B cell (primary cell): Measurements from ENCODE around the gene SAMD4A. TPM values are rescaled to one million over a fixed set of nuclear protein-coding genes. Genes with fewer than 3 reads are reported as not detected.

ENCODE experiments used
- ATAC-seq: fragments of 200-7000 bp; cut with Tn5 transposase; one replicate; pipeline ENCODE4 v1.10.0; 2021; ENCODE audit warnings: low read depth, mild to moderate bottlenecking, moderate number of reproducible peaks, moderate library complexity
- CTCF ChIA-PET: fragments of 350-600 bp; sonication (Branson Sonifier 250); formaldehyde crosslinking; loops from one replicate; lab custom pipeline; 2021; ENCODE audit warnings: antibody characterized with exemption, inconsistent platforms; lab: Charles Lee
- POLR2A ChIA-PET: fragments of 350-600 bp; sonication (Branson Sonifier 250); formaldehyde crosslinking; loops from one replicate; lab custom pipeline; 2021; ENCODE audit warnings: antibody characterized with exemption; lab: Charles Lee
- DNase-seq: peaks from one replicate; pipeline ENCODE4 v3.0.0; 2013
- H2AFZ ChIP-seq: 2 replicates; pipeline ENCODE4 v1.6.1; 2012; ENCODE audit warnings: mild to moderate bottlenecking, low read depth, low read length; ENCODE audit not compliant: insufficient read depth, poor library complexity, severe bottlenecking
- H3K27ac ChIP-seq, 2 donors: 1 replicate in 1 of 2; 2 replicates in 1 of 2; pipeline ENCODE4 v1.5.1; 2012 to 2013; ENCODE audit warnings: low read length in 2 of 2, mild to moderate bottlenecking in 2 of 2, moderate library complexity in 1 of 2
- H3K27me3 ChIP-seq, 4 experiments: fragments of 200-600 bp in 1 of 4; sonication (generic) in 1 of 4; replicated peaks in 1 of 4; 1 replicate in 2 of 4; 2 replicates in 2 of 4; pipeline versions ENCODE4 v1.6.1 to v1.7.0; 2013 to 2016; ENCODE audit warnings: low read length in 3 of 4, mild to moderate bottlenecking in 2 of 4, mixed read lengths in 1 of 4, moderate library complexity in 1 of 4; ENCODE audit not compliant: insufficient read depth in 4 of 4, control insufficient read depth in 3 of 4; ENCODE audit errors: control extremely low read depth in 1 of 4
- H3K36me3 ChIP-seq, 2 experiments: replicated peaks in 1 of 2; 1 replicate in 1 of 2; 2 replicates in 1 of 2; pipeline versions ENCODE4 v1.6.1 to v1.7.1; 2013; ENCODE audit warnings: low read length in 1 of 2; ENCODE audit not compliant: insufficient read depth in 2 of 2, control insufficient read depth in 1 of 2; ENCODE audit errors: control extremely low read depth in 1 of 2, extremely low read depth in 1 of 2
- H3K4me1 ChIP-seq, 2 donors: fragments of 200-600 bp in 1 of 2; sonication (generic) in 1 of 2; 1 replicate in 1 of 2; 2 replicates in 1 of 2; pipeline versions ENCODE4 v1.5.1 to v1.6.1; 2013 to 2017; ENCODE audit warnings: low read length in 2 of 2; ENCODE audit not compliant: control insufficient read depth in 2 of 2, insufficient read depth in 2 of 2
- H3K4me2 ChIP-seq: replicated peaks from 2 replicates; pipeline ENCODE3; 2012; ENCODE audit warnings: mild to moderate bottlenecking, low read depth, low read length; ENCODE audit not compliant: poor library complexity, severe bottlenecking
- H3K4me3 ChIP-seq, 5 experiments: fragments of 200-600 bp in 1 of 5; sonication (generic) in 1 of 5; 1 replicate in 3 of 5; 2 replicates in 2 of 5; pipeline versions ENCODE4 v1.5.1 to v1.7.0; 2011 to 2016; ENCODE audit warnings: low read length in 4 of 5, mild to moderate bottlenecking in 4 of 5, low read depth in 2 of 5, control low read depth in 1 of 5, moderate library complexity in 1 of 5; ENCODE audit not compliant: insufficient read depth in 1 of 5; ENCODE audit errors: control extremely low read depth in 1 of 5, extremely low read depth in 1 of 5
- H3K79me2 ChIP-seq: fragments of 200-600 bp; sonication (generic); one replicate; pipeline ENCODE4 v1.6.0; 2016; ENCODE audit warnings: low read length; ENCODE audit not compliant: control insufficient read depth, insufficient read depth
- H3K9ac ChIP-seq: fragments of 200-600 bp; sonication (generic); 2 replicates; pipeline ENCODE4 v1.6.1; 2017; ENCODE audit warnings: mild to moderate bottlenecking, low read length, moderate library complexity
- H3K9me3 ChIP-seq, 3 donors: one replicate each; pipeline versions ENCODE4 v1.6.1 to v1.7.1; 2013; ENCODE audit warnings: low read length in 2 of 3; ENCODE audit not compliant: control insufficient read depth in 2 of 3, insufficient read depth in 1 of 3; ENCODE audit errors: control extremely low read depth in 1 of 3
- H4K20me1 ChIP-seq: 2 replicates; pipeline ENCODE4 v1.6.0; 2012; ENCODE audit warnings: mild to moderate bottlenecking, low read length; ENCODE audit not compliant: insufficient read depth, control insufficient read depth, poor library complexity, severe bottlenecking
- H3K27ac Mint-ChIP-seq: one replicate; pipeline ENCODE4 v1.8.0; 2021; ENCODE audit warnings: mixed read lengths
- H3K27me3 Mint-ChIP-seq: one replicate; pipeline ENCODE4 v1.8.0; 2021; ENCODE audit warnings: mixed read lengths
- H3K4me1 Mint-ChIP-seq: one replicate; pipeline ENCODE4 v1.8.0; 2021; ENCODE audit warnings: mixed read lengths
- H3K4me3 Mint-ChIP-seq: one replicate; pipeline ENCODE4 v1.8.0; 2021; ENCODE audit warnings: mixed read lengths
- H3K9me3 Mint-ChIP-seq: one replicate; pipeline ENCODE4 v1.8.0; 2022; ENCODE audit warnings: mixed read lengths; ENCODE audit not compliant: insufficient read depth
- CTCF ChIP-seq: fragments of 200-600 bp; IDR thresholded peaks from one replicate; pipeline ENCODE4 v1.8.0; 2022; ENCODE audit warnings: antibody characterized with exemption, mild to moderate bottlenecking
- EZH2 ChIP-seq: IDR thresholded peaks from 2 replicates; pipeline ENCODE4 v1.6.1; 2012; ENCODE audit warnings: borderline replicate concordance, low read depth, mild to moderate bottlenecking, moderate library complexity, low read length; ENCODE audit not compliant: insufficient read depth, poor library complexity, severe bottlenecking
- WGBS: methylation state at CpG from one replicate; pipeline ENCODE4 v1.1.5; 2013; ENCODE audit warnings: missing lambda C conversion rate; ENCODE audit not compliant: insufficient coverage; 5-methylcytosine and 5-hydroxymethylcytosine counted together
- intact Hi-C: fragments of 100-400 bp; cut with micrococcal nuclease; formaldehyde crosslinking; loops from one replicate; pipeline ENCODE4 v1.10.0; 2022
- polyA plus RNA-seq: library from polyadenylated mRNA; depleted of rRNA; stranded (reverse); fragments of >200 nt; gene quantifications from 2 replicates; pipeline ENCODE4 v1.2.3, GENCODE V29; 2012
- total RNA-seq, 2 donors: library from RNA; stranded (reverse); fragments of 120-200 nt in 1 of 2; gene quantifications; 1 replicate in 1 of 2; 2 replicates in 1 of 2; pipeline versions ENCODE4 v1.2.3 to v1.2.4, GENCODE V29; 2013 to 2022

SAMD4A gene
- total and polyA plus RNA-seq, 2 donors (not counting 1 experiment from before 2014, with no cell fraction given), result 5.7 to 13.7 TPM

- no peak overlapping the region for H3K27ac ChIP-seq
- WGBS, result no CpG with 5 or more reads among the region's 1 CpG
- no peaks in the 10 kb centered on the region for H3K27me3 ChIP-seq
- H3K36me3 ChIP-seq, result no peaks in the 10 kb centered on the region
- no peak overlapping the region for H3K9ac ChIP-seq
- no peak for DNase-seq
- ChIA-PET CTCF (interaction anchor here (1.5 kb wide), 1 partner anchor 9 kb away, joined by 3 read pairs; no protein-coding TSS in a partner anchor), POLR2A (no interaction called here)
- no peaks in the 10 kb centered on the region for H3K9me3 Mint-ChIP-seq
- H3K4me1 Mint-ChIP-seq, result no peaks in the 10 kb centered on the region
- H3K79me2 ChIP-seq, result peaks cover 44% of the 10 kb centered on the region
- H4K20me1 ChIP-seq, result no peaks in the 10 kb centered on the region
- H3K27ac Mint-ChIP-seq, result no peak overlapping the region
- no peak for ATAC-seq
- H3K4me1 ChIP-seq, result no peaks in the 10 kb centered on the region
- no peak overlapping the region for H3K4me3 Mint-ChIP-seq
- intact Hi-C loops, result no loop called here
- H3K4me3 ChIP-seq, result no peak overlapping the region
- no peaks in the 10 kb centered on the region for H3K9me3 ChIP-seq
- H3K4me2 ChIP-seq, result no peak overlapping the region
- no peaks in the 10 kb centered on the region for H3K27me3 Mint-ChIP-seq
- TF ChIP-seq CTCF (no peak), EZH2 (no peak)
- no peak overlapping the region for H2AFZ ChIP-seq
These were observed 33.2 kb downstream of the SAMD4A start for GRCh38 chr14:54599966-54600716.

DNA sequence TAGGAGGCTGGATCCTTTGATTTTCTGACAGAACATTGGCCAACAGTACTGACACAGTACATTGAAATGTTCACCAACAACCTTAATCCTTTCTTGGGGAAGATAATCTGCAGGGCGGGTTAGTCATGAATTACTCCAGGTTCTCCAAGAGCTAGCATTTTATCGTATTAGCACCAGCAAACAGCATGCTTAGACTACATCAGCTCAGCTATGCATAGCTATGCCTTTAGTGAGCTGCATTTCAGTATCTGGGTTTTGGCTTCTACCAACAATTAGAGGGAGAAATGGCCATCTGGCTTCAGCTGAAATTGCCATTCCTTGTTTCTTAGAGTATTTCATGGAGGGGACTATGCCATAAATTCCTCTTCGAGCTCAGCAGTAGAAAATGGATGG, 33.8 kb downstream of the SAMD4A start:
- H2AFZ ChIP-seq, result no peak overlapping the region
- Mint-ChIP-seq H3K9me3 (no peaks in the 10 kb centered on the region), H3K4me3 (no peak overlapping the region), H3K27me3 (no peaks in the 10 kb centered on the region), H3K4me1 (no peaks in the 10 kb centered on the region), H3K27ac (no peak overlapping the region)
- CTCF ChIA-PET, result interaction anchor here (1.5 kb wide), 1 partner anchor 9 kb away, joined by 3 read pairs; no protein-coding TSS in a partner anchor
- H3K36me3 ChIP-seq, result no peaks in the 10 kb centered on the region
- no peaks in the 10 kb centered on the region for H3K4me1 ChIP-seq
- no peaks in the 10 kb centered on the region for H3K9me3 ChIP-seq
- H3K4me2 ChIP-seq, result no peak overlapping the region
- no peak for ATAC-seq
- no peaks in the 10 kb centered on the region for H4K20me1 ChIP-seq
- TF ChIP-seq CTCF (no peak), EZH2 (no peak)
- no peak for DNase-seq
- no peak overlapping the region for H3K9ac ChIP-seq
- WGBS, result 93% methylated on average over 3 of the region's 3 CpGs
- peaks cover 44% of the 10 kb centered on the region for H3K79me2 ChIP-seq
- POLR2A ChIA-PET, result no interaction called here
- no peaks in the 10 kb centered on the region for H3K27me3 ChIP-seq
- H3K4me3 ChIP-seq, result no peak overlapping the region
- intact Hi-C loops, result no loop called here
- no peak overlapping the region for H3K27ac ChIP-seq
